H1 (cell line): Measurements from ENCODE around the gene ACP6. TPM values are rescaled to one million over a fixed set of nuclear protein-coding genes. Genes with fewer than 3 reads are reported as not detected.

ENCODE experiments used
- CTCF ChIA-PET: fragments of 300-600 bp; sonication (Branson Sonifier 250); formaldehyde crosslinking; loops from one replicate; lab custom pipeline; 2021; ENCODE audit not compliant: partially characterized antibody; lab: Charles Lee
- POLR2A ChIA-PET: fragments of 300-600 bp; sonication (Branson Sonifier 250); formaldehyde crosslinking; loops from one replicate; lab custom pipeline; 2021; ENCODE audit warnings: inconsistent platforms; ENCODE audit not compliant: partially characterized antibody; lab: Charles Lee
- DNase-seq, 2 experiments: peaks; one replicate each; pipeline versions ENCODE4 v3.0.0 to v3.0.0-alpha.2; 2010 to 2022; ENCODE audit warnings: low spot score in 2 of 2, low read depth in 1 of 2, mixed read lengths in 1 of 2
- FAIRE-seq: peaks from 2 replicates; lab custom pipeline; 2011; peaks lifted over from hg19 to GRCh38; lab: Jason Lieb, UNC
- H2AFZ ChIP-seq: 2 replicates; pipeline ENCODE4 v1.8.1; 2012; ENCODE audit warnings: low read length, inconsistent platforms
- H2AK5ac ChIP-seq: 2 replicates; pipeline ENCODE4 v1.6.1; 2013; ENCODE audit warnings: low read depth, low read length
- H2BK120ac ChIP-seq: replicated peaks from 2 replicates; pipeline ENCODE3; 2013; ENCODE audit warnings: low read depth, low read length, inconsistent platforms
- H2BK12ac ChIP-seq: 2 replicates; pipeline ENCODE4 v1.6.1; 2013; ENCODE audit warnings: low read depth, low read length
- H2BK15ac ChIP-seq: 2 replicates; pipeline ENCODE4 v1.6.1; 2013; ENCODE audit warnings: low read length
- H2BK20ac ChIP-seq: 2 replicates; pipeline ENCODE4 v1.6.1; 2013; ENCODE audit warnings: low read length
- H2BK5ac ChIP-seq: 2 replicates; pipeline ENCODE4 v1.6.1; 2013; ENCODE audit warnings: low read depth, low read length
- H3K14ac ChIP-seq: 2 replicates; pipeline ENCODE4 v1.6.1; 2013; ENCODE audit warnings: inconsistent platforms; ENCODE audit not compliant: insufficient read length
- H3K18ac ChIP-seq: 2 replicates; pipeline ENCODE4 v1.6.1; 2013; ENCODE audit warnings: low read length; ENCODE audit errors: extremely low read depth
- H3K23ac ChIP-seq: 2 replicates; pipeline ENCODE4 v1.6.1; 2013; ENCODE audit warnings: inconsistent platforms; ENCODE audit not compliant: insufficient read length
- H3K23me2 ChIP-seq: 2 replicates; pipeline ENCODE4 v1.6.1; 2013; ENCODE audit warnings: low read depth, low read length
- H3K27ac ChIP-seq: 2 replicates; pipeline ENCODE4 v1.6.1; 2011; ENCODE audit warnings: low read depth, low read length, inconsistent platforms
- H3K27me3 ChIP-seq, 4 experiments: replicated peaks in 1 of 4; 1 replicate in 1 of 4; 2 replicates in 3 of 4; pipeline versions ENCODE4 v1.6.1 to v1.8.1; 2011 to 2013; ENCODE audit warnings: low read length in 3 of 4, mild to moderate bottlenecking in 3 of 4, inconsistent platforms in 2 of 4, mixed read lengths in 2 of 4, moderate library complexity in 1 of 4; ENCODE audit not compliant: control insufficient read depth in 3 of 4, insufficient read depth in 3 of 4; ENCODE audit errors: extremely low read depth in 1 of 4
- H3K36me3 ChIP-seq, 4 experiments: 2 replicates each; pipeline versions ENCODE4 v1.6.1 to v1.8.1; 2011 to 2013; ENCODE audit warnings: mild to moderate bottlenecking in 4 of 4, low read length in 3 of 4, moderate library complexity in 2 of 4, control low read depth in 1 of 4, inconsistent platforms in 1 of 4; ENCODE audit not compliant: insufficient read depth in 4 of 4, control insufficient read depth in 2 of 4
- H3K4ac ChIP-seq: replicated peaks from 2 replicates; pipeline ENCODE3; 2013; ENCODE audit warnings: low read length, low read depth, mixed read lengths, inconsistent platforms; ENCODE audit not compliant: insufficient read length
- H3K4me1 ChIP-seq, 4 experiments: replicated peaks in 1 of 4; 1 replicate in 1 of 4; 2 replicates in 3 of 4; pipeline versions ENCODE4 v1.6.1 to v1.8.1; 2011 to 2013; ENCODE audit warnings: low read length in 3 of 4, inconsistent platforms in 2 of 4, mixed read lengths in 1 of 4; ENCODE audit not compliant: insufficient read depth in 4 of 4, control insufficient read depth in 3 of 4
- H3K4me2 ChIP-seq, 2 experiments: 2 replicates each; pipeline versions ENCODE4 v1.6.1 to v1.8.1; 2011 to 2013; ENCODE audit warnings: low read depth in 2 of 2, low read length in 2 of 2, control low read depth in 1 of 2, inconsistent platforms in 1 of 2, mild to moderate bottlenecking in 1 of 2; ENCODE audit not compliant: insufficient read depth in 1 of 2
- H3K4me3 ChIP-seq, 4 experiments: fragments of 200-600, 300-600 bp in 1 of 4; sonication (generic), shearing (Covaris generic), sonication (Bioruptor Twin) in 1 of 4; 2 replicates each; pipeline versions ENCODE4 v1.5.1 to v1.8.1; 2011 to 2016; ENCODE audit warnings: low read length in 4 of 4, low read depth in 3 of 4, control low read depth in 2 of 4, inconsistent platforms in 2 of 4, mild to moderate bottlenecking in 2 of 4, mixed read lengths in 1 of 4, moderate library complexity in 1 of 4; ENCODE audit not compliant: insufficient read depth in 2 of 4; ENCODE audit errors: extremely low read depth in 1 of 4
- H3K56ac ChIP-seq: replicated peaks from 2 replicates; pipeline ENCODE3; 2013; ENCODE audit warnings: low read depth, mild to moderate bottlenecking, mixed read lengths, low read length, inconsistent platforms; ENCODE audit not compliant: insufficient read length
- H3K79me1 ChIP-seq: 2 replicates; pipeline ENCODE4 v1.6.1; 2013; ENCODE audit warnings: low read depth, low read length, control low read depth
- H3K79me2 ChIP-seq, 2 experiments: 2 replicates each; pipeline versions ENCODE4 v1.6.1 to v1.8.1; 2012 to 2013; ENCODE audit warnings: low read length in 2 of 2, mild to moderate bottlenecking in 2 of 2, inconsistent platforms in 1 of 2; ENCODE audit not compliant: insufficient read depth in 2 of 2, control insufficient read depth in 1 of 2
- H3K9ac ChIP-seq, 4 experiments: replicated peaks in 1 of 4; 1 replicate in 1 of 4; 2 replicates in 3 of 4; pipeline versions ENCODE4 v1.6.1 to v1.8.1; 2011 to 2013; ENCODE audit warnings: low read depth in 3 of 4, low read length in 3 of 4, control low read depth in 2 of 4, mild to moderate bottlenecking in 2 of 4, moderate library complexity in 2 of 4, inconsistent platforms in 1 of 4; ENCODE audit errors: extremely low read depth in 1 of 4
- H3K9me3 ChIP-seq, 2 experiments: 2 replicates each; pipeline versions ENCODE4 v1.6.1 to v1.8.1; 2012 to 2013; ENCODE audit warnings: mild to moderate bottlenecking in 2 of 2, moderate library complexity in 2 of 2, control low read depth in 1 of 2, inconsistent platforms in 1 of 2, low read depth in 1 of 2, low read length in 1 of 2, mixed read lengths in 1 of 2; ENCODE audit not compliant: insufficient read depth in 2 of 2
- H4K20me1 ChIP-seq, 2 experiments: replicated peaks in 1 of 2; 2 replicates each; pipeline versions ENCODE3 to v1.8.1; 2011 to 2013; ENCODE audit warnings: inconsistent platforms in 2 of 2, low read length in 2 of 2, mild to moderate bottlenecking in 1 of 2; ENCODE audit not compliant: insufficient read depth in 2 of 2, control insufficient read depth in 1 of 2
- H4K5ac ChIP-seq: 2 replicates; pipeline ENCODE4 v1.6.1; 2013; ENCODE audit warnings: low read length, low read depth, mixed read lengths, inconsistent platforms; ENCODE audit not compliant: insufficient read length
- H4K8ac ChIP-seq: 2 replicates; pipeline ENCODE4 v1.8.0; 2013; ENCODE audit warnings: mild to moderate bottlenecking, moderate library complexity, low read length, inconsistent platforms; ENCODE audit not compliant: insufficient read depth; ENCODE audit errors: extremely low read depth
- H4K91ac ChIP-seq: replicated peaks from 2 replicates; pipeline ENCODE3; 2013; ENCODE audit warnings: low read length, mixed read lengths, inconsistent platforms; ENCODE audit not compliant: insufficient read length
- BACH1 ChIP-seq: IDR thresholded peaks from 2 replicates; pipeline ENCODE4 v1.6.1; 2012; ENCODE audit warnings: low read length, improper control_type of control experiment
- CBX8 ChIP-seq: fragments of 300-800, 300-1000 bp; sonication (generic); IDR thresholded peaks from 2 replicates; pipeline ENCODE4 v1.7.1; 2016; ENCODE audit warnings: low read depth, low read length, borderline replicate concordance
- EZH2 ChIP-seq: fragments of 200-600 bp; sonication (generic); IDR thresholded peaks from 2 replicates; pipeline ENCODE4 v1.7.1; 2012; ENCODE audit warnings: low read depth, mild to moderate bottlenecking, moderate library complexity, low read length, inconsistent platforms; ENCODE audit not compliant: severe bottlenecking
- HDAC6 ChIP-seq: IDR thresholded peaks from one replicate; pipeline ENCODE4 v1.7.1; 2012; ENCODE audit warnings: low read depth, mild to moderate bottlenecking, inconsistent platforms, low read length, moderate library complexity
- NRF1 ChIP-seq: IDR thresholded peaks from 2 replicates; pipeline ENCODE4 v1.6.1; 2011; ENCODE audit warnings: mild to moderate bottlenecking, low read depth, low read length, improper control_type of control experiment
- PHF8 ChIP-seq: fragments of 200-600 bp; sonication (generic); conservative IDR thresholded peaks from 2 replicates; pipeline ENCODE4 v1.7.1; 2012; ENCODE audit warnings: low read depth, mild to moderate bottlenecking, inconsistent platforms, low read length, moderate library complexity
- POLR2A ChIP-seq, 2 experiments: IDR thresholded peaks; 1 replicate in 1 of 2; 2 replicates in 1 of 2; pipeline ENCODE4 v1.6.1; 2011; ENCODE audit warnings: low read depth in 2 of 2, low read length in 2 of 2, mild to moderate bottlenecking in 2 of 2; ENCODE audit errors: control extremely low read depth in 1 of 2
- POU5F1 ChIP-seq: IDR thresholded peaks from 2 replicates; pipeline ENCODE4 v1.6.1; 2011; ENCODE audit warnings: low read depth, mild to moderate bottlenecking, low read length, moderate library complexity
- TCF12 ChIP-seq: IDR thresholded peaks from 2 replicates; pipeline ENCODE4 v1.6.1; 2011; ENCODE audit warnings: low read depth, mild to moderate bottlenecking, low read length
- ZNF274 ChIP-seq: IDR thresholded peaks from 2 replicates; pipeline ENCODE4 v1.7.0; 2012; ENCODE audit warnings: low read length, borderline replicate concordance; ENCODE audit errors: extremely low read depth
- WGBS, 2 experiments: shearing (Covaris generic) in 1 of 2; methylation state at CpG; one replicate each; pipeline versions ENCODE4 v1.1.6 to v1.1.7; 2013 to 2015; ENCODE audit warnings: low lambda C conversion rate in 2 of 2, mixed read lengths in 2 of 2, inconsistent platforms in 1 of 2, low coverage in 1 of 2, missing lambda C conversion rate in 1 of 2; ENCODE audit not compliant: insufficient replicate concordance in 2 of 2, insufficient coverage in 1 of 2, insufficient read length in 1 of 2; ENCODE audit errors: extremely low coverage in 1 of 2, missing lambda C conversion rate in 1 of 2; 5-methylcytosine and 5-hydroxymethylcytosine counted together
- polyA plus RNA-seq, 7 experiments: library from polyadenylated mRNA; depleted of rRNA in 3 of 7; stranded (reverse) in 5 of 7; unstranded in 2 of 7; fragments of >200 nt in 5 of 7; fragments of 200-250 nt in 2 of 7; gene quantifications; 1 replicate in 5 of 7; 2 replicates in 1 of 7; 4 replicates in 1 of 7; pipeline versions ENCODE4 v1.2.1 to v1.2.3, GENCODE V29; 2011 to 2013; ENCODE audit warnings: missing spikeins in 2 of 7, mixed read lengths in 2 of 7
- total RNA-seq: library from RNA; stranded (reverse); fragmentation: NEBNext Ultra II Directional; extraction: Animal tissue kit (Norgen Biotek cat#: 25700); gene quantifications from 2 replicates; pipeline ENCODE4 v1.2.1, GENCODE V29; 2021
- TF ChIP-seq, protein P1 (sequence below): IDR thresholded peaks from 2 replicates; pipeline ENCODE4 v1.6.1; 2012; ENCODE audit warnings: low read length, inconsistent platforms

Gene ACP6
- total and polyA plus RNA-seq, 2 of the 8 experiments (the other 6 are each of a cell fraction or from before 2014, with no cell fraction given) = 11.4 to 17.7 TPM

DNA sequence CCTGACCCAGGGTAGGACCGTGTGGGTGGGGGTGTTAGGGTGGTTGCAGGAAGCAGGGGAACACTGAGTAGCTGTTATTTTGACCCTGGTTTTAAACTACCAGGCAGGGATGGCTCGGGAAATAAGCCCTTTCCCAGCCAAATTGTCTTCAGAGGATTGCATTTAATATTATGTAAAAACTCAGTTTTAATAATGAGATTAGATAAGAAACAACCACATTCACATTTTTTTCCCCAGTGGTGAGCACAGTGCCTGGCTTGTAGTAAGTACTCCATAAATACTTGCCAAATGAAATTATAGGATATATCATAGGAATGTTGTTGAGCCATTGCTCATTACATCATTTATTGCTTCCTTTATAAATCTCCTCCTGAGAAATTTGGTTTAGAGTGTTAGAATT lies 3.1 kb upstream of the ACP6 start:
- H3K79me1 ChIP-seq = no peaks in the 10 kb centered on the region; the same call in 1 of the 2 replicates
- H2AFZ ChIP-seq = no peak overlapping the region
- CTCF ChIA-PET = interaction anchor here (2.0 kb wide), 1 partner anchor 219 kb away, joined by 5 read pairs; no protein-coding TSS in a partner anchor
- H4K91ac ChIP-seq = no peak overlapping the region
- no peak overlapping the region for H3K4ac ChIP-seq
- H4K8ac ChIP-seq = no peak overlapping the region
- H2BK15ac ChIP-seq = no peak overlapping the region
- no peak overlapping the region for H3K4me3 ChIP-seq
- no peaks in the 10 kb centered on the region for H3K36me3 ChIP-seq
- TF ChIP-seq ZNF274 (no peak), POU5F1 (no peak), NRF1 (no peak), CBX8 (no peak), EZH2 (no peak), POLR2A (IDR thresholded peaks at IDR 0.05; ENCODE audit: control extremely low read depth in 1 of 2, low read depth in 2 of 2, low read length in 2 of 2) (no peak), BACH1 (no peak), HDAC6 (no peak), PHF8 (no peak), TCF12 (no peak)
- TF ChIP-seq, protein P1, sequence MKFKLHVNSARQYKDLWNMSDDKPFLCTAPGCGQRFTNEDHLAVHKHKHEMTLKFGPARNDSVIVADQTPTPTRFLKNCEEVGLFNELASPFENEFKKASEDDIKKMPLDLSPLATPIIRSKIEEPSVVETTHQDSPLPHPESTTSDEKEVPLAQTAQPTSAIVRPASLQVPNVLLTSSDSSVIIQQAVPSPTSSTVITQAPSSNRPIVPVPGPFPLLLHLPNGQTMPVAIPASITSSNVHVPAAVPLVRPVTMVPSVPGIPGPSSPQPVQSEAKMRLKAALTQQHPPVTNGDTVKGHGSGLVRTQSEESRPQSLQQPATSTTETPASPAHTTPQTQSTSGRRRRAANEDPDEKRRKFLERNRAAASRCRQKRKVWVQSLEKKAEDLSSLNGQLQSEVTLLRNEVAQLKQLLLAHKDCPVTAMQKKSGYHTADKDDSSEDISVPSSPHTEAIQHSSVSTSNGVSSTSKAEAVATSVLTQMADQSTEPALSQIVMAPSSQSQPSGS = no peak
- peaks cover 8% of the 10 kb centered on the region for H3K23me2 ChIP-seq
- no peak for DNase-seq
- no peak overlapping the region for H2BK20ac ChIP-seq
- H3K56ac ChIP-seq = no peak overlapping the region
- H2AK5ac ChIP-seq = no peak overlapping the region
- peaks cover 0 to 10% (median 5%) of the 10 kb centered on the region in 4 experiments; a peak in 4 of 7 replicates for H3K4me1 ChIP-seq
- no peak overlapping the region for H3K14ac ChIP-seq
- 96% methylated on average over 1 of the region's 2 CpGs; no CpG with 5 or more reads in 1 of the 2 experiments for WGBS, 2 experiments
- H4K20me1 ChIP-seq = no peaks in the 10 kb centered on the region
- H3K18ac ChIP-seq = no peak overlapping the region
- 0 out of 4 replicates have a peak, but pooled peaks cover 0 to 4% of the 10 kb centered on the region in 2 experiments for H3K79me2 ChIP-seq
- POLR2A ChIA-PET = no interaction called here
- H3K27me3 ChIP-seq = no peaks in the 10 kb centered on the region
- no peak overlapping the region for H2BK120ac ChIP-seq
- H2BK12ac ChIP-seq = no peak overlapping the region
- H3K4me2 ChIP-seq = no peak overlapping the region
- H3K23ac ChIP-seq = no peak overlapping the region
- H3K9ac ChIP-seq = no peak overlapping the region
- H3K9me3 ChIP-seq = no peaks in the 10 kb centered on the region
- FAIRE-seq = no peak
- H3K27ac ChIP-seq = no peak overlapping the region
- H4K5ac ChIP-seq = no peak overlapping the region
- H2BK5ac ChIP-seq = no peak overlapping the region
